Measurements from ENCODE around the gene DMRTB1. TPM values are rescaled to one million over a fixed set of nuclear protein-coding genes. Genes with fewer than 3 reads are reported as not detected.

The DMRTB1 gene
- total RNA-seq, 6 experiments from 2014 or later = not detected

GRCh38 chr1:53500204-53501064 lies 41.2 kb downstream of the DMRTB1 start:
- H3K27ac ChIP-seq = no peak overlapping the region
- H3K4me3 ChIP-seq = no peak overlapping the region
- H3K27me3 ChIP-seq = no peaks in the 10 kb centered on the region
- intact Hi-C loops (cut with DNase I) = no loop called here
- WGBS (ENCODE audit: insufficient coverage, low coverage, low lambda C conversion rate, missing lambda C conversion rate) = 100% methylated on average over 3 of the region's 34 CpGs
- H3K4me1 ChIP-seq = no peaks in the 10 kb centered on the region
- no peaks in the 10 kb centered on the region for H3K36me3 ChIP-seq
- no peak for TF ChIP-seq POLR2A (IDR thresholded peaks at IDR 0.05)
- TF ChIP-seq CTCF (IDR thresholded peaks at IDR 0.05) = no peak
- ATAC-seq (no peak), DNase-seq (no peak)
- no peaks in the 10 kb centered on the region for H3K9me3 ChIP-seq

DNA sequence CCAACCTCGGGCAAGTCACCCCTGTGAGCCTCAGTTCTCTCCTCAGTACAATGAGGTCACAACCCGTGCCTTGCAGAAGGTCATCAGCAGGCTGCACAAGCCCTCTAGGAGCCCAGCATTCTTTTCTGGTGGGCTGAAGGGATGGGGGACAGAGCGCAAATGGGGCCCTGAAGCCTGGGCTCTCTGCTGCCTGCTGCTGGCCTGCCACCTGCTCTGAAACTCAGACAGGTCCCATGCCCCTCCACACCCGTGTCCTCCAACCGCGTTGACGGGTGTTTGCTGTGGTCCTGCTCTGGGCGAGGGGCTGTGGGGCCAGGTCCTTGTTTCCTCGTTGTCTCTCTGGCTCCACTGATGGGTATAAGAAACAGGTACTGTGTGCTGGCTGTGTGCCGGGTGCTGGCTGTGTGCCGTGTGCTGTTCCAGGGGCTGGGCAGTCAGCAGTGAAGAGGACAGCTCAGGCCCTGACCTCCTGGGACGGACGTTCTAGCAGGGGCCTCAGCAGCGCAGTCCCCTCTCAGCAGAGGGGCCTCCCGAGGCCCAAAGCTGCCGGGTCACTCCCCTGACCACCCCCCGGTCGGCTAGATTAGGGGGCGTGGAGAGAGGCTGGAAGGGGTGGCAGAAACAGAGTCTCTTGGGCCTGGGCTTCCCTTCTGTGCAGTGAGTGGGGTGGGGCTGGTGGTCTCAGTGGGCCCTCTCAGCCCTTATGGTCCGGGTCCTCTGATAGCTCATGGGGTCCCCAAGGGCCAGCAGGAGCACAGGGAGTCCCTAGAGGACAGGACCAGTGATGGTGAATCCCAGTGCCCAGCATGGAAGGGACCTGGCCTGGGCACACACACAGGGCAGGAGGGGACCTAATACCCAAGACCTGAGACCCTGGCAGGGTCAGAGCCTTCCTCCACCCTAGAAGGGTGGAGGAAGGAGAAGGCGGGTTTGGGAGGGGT lies 42.1 kb downstream of the DMRTB1 start:
- Histone ChIP-seq H3K36me3 (no peaks in the 10 kb centered on the region), H3K27me3 (no peaks in the 10 kb centered on the region), H3K27ac (no peak overlapping the region), H3K4me3 (no peak overlapping the region), H3K4me1 (no peaks in the 10 kb centered on the region), H3K9me3 (no peaks in the 10 kb centered on the region)
- intact Hi-C loops (cut with DNase I) = no loop called here
- ATAC-seq (no peak), DNase-seq (no peak)
- TF ChIP-seq CTCF (IDR thresholded peaks at IDR 0.05) (no peak), POLR2A (IDR thresholded peaks at IDR 0.05) (no peak)
- WGBS (ENCODE audit: insufficient coverage, low coverage, low lambda C conversion rate, missing lambda C conversion rate) = 18% methylated on average over 3 of the region's 21 CpGs

GRCh38 chr1:53502641-53503432 lies 43.6 kb downstream of the DMRTB1 start:
- WGBS (ENCODE audit: insufficient coverage, low coverage, low lambda C conversion rate, missing lambda C conversion rate) = 65% methylated on average over 5 of the region's 7 CpGs
- H3K9me3 ChIP-seq = no peaks in the 10 kb centered on the region
- H3K36me3 ChIP-seq = no peaks in the 10 kb centered on the region
- ATAC-seq = no peak
- no peak for DNase-seq
- no peak overlapping the region for H3K27ac ChIP-seq
- TF ChIP-seq POLR2A (IDR thresholded peaks at IDR 0.05) (no peak), CTCF (IDR thresholded peaks at IDR 0.05) (no peak)
- H3K27me3 ChIP-seq = no peaks in the 10 kb centered on the region
- intact Hi-C loops (cut with DNase I) = no loop called here
- H3K4me1 ChIP-seq = no peaks in the 10 kb centered on the region
- H3K4me3 ChIP-seq = no peak overlapping the region

DNA sequence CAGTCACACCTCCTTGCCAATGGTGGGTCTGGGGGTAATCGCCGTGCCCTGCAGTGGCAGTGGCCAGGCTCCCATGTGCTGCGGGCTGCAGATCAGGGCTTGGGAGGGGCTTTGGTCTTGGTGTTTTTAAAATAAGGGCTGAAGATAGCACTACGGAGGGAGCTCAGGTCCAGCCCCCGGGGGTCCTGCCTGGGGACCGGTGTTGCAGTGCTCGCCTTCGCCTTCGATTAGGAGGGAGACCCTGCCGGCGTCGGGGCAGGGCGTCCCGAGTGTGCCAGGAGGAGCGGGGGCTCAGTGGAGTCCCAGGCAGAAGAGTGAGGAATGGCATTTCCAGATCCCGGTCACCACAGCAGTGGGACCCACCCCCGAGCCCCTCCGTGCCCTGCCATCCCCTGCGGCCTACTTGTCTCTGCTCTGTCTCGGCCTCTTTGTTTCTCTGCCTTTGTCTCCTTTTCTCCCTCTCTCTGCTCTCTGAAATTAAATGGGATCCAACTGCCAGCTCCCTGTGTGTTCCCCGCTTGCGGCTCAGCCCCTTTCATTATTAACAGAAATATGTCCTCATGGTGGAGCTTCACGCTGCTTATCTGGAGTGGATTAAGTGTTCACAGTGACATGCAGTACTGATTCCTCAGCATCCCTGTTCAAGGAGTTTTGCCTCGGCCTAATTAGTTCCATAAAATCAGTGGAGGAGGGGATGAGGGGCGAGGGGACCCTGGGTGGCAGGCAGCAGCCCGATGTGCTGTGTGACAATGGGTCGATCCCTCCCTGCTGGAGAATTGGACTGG lies 44.4 kb downstream of the DMRTB1 start:
- ATAC-seq (no peak), DNase-seq (no peak)
- TF ChIP-seq POLR2A (IDR thresholded peaks at IDR 0.05) (no peak), CTCF (IDR thresholded peaks at IDR 0.05) (no peak)
- no peaks in the 10 kb centered on the region for H3K36me3 ChIP-seq
- no peak overlapping the region for H3K27ac ChIP-seq
- H3K4me3 ChIP-seq = no peak overlapping the region
- H3K9me3 ChIP-seq = no peaks in the 10 kb centered on the region
- no peaks in the 10 kb centered on the region for H3K4me1 ChIP-seq
- intact Hi-C loops (cut with DNase I) = no loop called here
- WGBS (ENCODE audit: insufficient coverage, low coverage, low lambda C conversion rate, missing lambda C conversion rate) = 75% methylated on average over 15 of the region's 27 CpGs
- no peaks in the 10 kb centered on the region for H3K27me3 ChIP-seq

Data from right lobe of liver (tissue), 6 donors.